Thoracic aorta (tissue), 2 donors: ENCODE measurements around the gene VGLL4. TPM values are rescaled to one million over a fixed set of nuclear protein-coding genes. Genes with fewer than 3 reads are reported as not detected.

ENCODE experiments used
- ATAC-seq: fragments of 150-250 bp; one replicate; pipeline ENCODE4 v1.8.0; 2017; ENCODE audit warnings: low read depth; ENCODE audit not compliant: insufficient number of reproducible peaks, low FRiP score
- DNase-seq: peaks from one replicate; pipeline ENCODE4 v3.0.0-alpha.2; 2020; ENCODE audit warnings: low spot score
- H3K27ac ChIP-seq, 2 donors: fragments of 200-600 bp; sonication (generic); 1 replicate in 1 of 2; 2 replicates in 1 of 2; pipeline ENCODE4 v1.5.1; 2016; ENCODE audit warnings: mild to moderate bottlenecking in 2 of 2, moderate library complexity in 2 of 2
- H3K27me3 ChIP-seq: fragments of 200-600 bp; sonication (generic); replicated peaks from 2 replicates; pipeline ENCODE4 v1.6.0; 2016; ENCODE audit warnings: mild to moderate bottlenecking; ENCODE audit not compliant: insufficient read depth
- H3K36me3 ChIP-seq: fragments of 200-600 bp; sonication (generic); one replicate; pipeline ENCODE4 v1.5.1; 2016
- H3K4me1 ChIP-seq, 2 donors: fragments of 200-600 bp; sonication (generic); 1 replicate in 1 of 2; 2 replicates in 1 of 2; pipeline versions ENCODE4 v1.5.1 to v1.6.0; 2016; ENCODE audit warnings: low read depth in 2 of 2, mild to moderate bottlenecking in 1 of 2; ENCODE audit not compliant: control insufficient read depth in 1 of 2
- H3K4me3 ChIP-seq: fragments of 200-600 bp; sonication (generic); 2 replicates; pipeline ENCODE4 v1.5.1; 2016; ENCODE audit warnings: mild to moderate bottlenecking
- H3K9me3 ChIP-seq: fragments of 200-600 bp; sonication (generic); 2 replicates; pipeline ENCODE4 v1.5.1; 2016
- total RNA-seq, 2 donors: library from RNA; depleted of rRNA; stranded (reverse); fragments of >200 nt; gene quantifications; one replicate each; pipeline versions ENCODE4 v1.1.0 to v1.2.3, GENCODE V29; 2016
- TF ChIP-seq, protein P1 (sequence below): fragments of 200-600 bp; sonication (generic); IDR thresholded peaks from one replicate; pipeline ENCODE4 v1.5.1; 2019; ENCODE audit warnings: antibody characterized with exemption

The VGLL4 gene
- total RNA-seq, 2 donors from 2014 or later, result 113 to 114 TPM

DNA sequence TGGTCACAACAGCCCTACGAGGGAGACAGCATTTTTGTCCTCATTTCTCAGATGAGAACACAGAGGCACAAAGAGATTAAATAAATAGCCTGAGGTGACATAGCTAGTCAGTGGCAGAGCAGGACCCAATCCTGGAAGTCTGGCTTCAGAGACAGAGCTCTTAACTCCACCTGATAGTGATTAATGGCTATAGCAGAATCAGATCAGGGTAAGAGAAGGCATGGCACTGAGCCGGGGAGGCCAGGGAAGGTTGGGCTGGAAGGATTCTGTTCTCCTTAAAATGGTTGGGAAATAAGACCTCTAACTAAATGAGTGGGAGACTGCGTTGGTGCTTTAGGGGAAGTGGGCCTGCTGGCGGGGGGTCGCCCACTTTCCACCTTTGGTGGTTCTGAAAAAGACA is 104.5 kb downstream of the VGLL4 start:
- no peak for DNase-seq

DNA sequence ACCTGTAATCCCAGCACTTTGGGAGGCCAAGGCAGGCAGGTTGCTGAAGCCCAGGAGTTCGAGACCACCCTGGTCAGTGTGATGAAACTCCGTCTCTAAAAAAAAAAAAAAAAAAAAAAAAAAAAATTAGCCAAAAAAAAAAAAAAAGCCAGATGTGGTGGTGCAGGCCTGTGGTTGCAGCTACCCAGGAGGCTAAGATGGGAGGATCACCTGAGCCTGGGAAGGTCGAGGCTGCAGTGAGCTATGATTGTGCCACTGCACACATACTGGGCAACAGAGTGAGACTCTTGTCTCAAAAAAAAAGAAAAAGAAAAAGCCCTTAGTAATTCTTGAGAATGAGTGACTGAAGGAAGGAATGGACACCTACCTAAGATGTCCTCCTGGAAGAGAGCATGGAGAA is 105.1 kb downstream of the VGLL4 start:
- Histone ChIP-seq H3K27ac (no peak overlapping the region), H3K9me3 (no peaks in the 10 kb centered on the region), H3K4me3 (no peak overlapping the region), H3K4me1 (peaks cover 15 to 33% of the 10 kb centered on the region in 2 donors), H3K36me3 (no peaks in the 10 kb centered on the region), H3K27me3 (no peaks in the 10 kb centered on the region)
- DNase-seq (no peak), ATAC-seq (no peak)
- TF ChIP-seq, protein P1, sequence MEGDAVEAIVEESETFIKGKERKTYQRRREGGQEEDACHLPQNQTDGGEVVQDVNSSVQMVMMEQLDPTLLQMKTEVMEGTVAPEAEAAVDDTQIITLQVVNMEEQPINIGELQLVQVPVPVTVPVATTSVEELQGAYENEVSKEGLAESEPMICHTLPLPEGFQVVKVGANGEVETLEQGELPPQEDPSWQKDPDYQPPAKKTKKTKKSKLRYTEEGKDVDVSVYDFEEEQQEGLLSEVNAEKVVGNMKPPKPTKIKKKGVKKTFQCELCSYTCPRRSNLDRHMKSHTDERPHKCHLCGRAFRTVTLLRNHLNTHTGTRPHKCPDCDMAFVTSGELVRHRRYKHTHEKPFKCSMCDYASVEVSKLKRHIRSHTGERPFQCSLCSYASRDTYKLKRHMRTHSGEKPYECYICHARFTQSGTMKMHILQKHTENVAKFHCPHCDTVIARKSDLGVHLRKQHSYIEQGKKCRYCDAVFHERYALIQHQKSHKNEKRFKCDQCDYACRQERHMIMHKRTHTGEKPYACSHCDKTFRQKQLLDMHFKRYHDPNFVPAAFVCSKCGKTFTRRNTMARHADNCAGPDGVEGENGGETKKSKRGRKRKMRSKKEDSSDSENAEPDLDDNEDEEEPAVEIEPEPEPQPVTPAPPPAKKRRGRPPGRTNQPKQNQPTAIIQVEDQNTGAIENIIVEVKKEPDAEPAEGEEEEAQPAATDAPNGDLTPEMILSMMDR, result no peak

More for the DNA sequence above, 104.5 kb downstream of the VGLL4 start:
- peaks cover 8 to 31% of the 10 kb centered on the region in 2 donors for H3K4me1 ChIP-seq
- no peaks in the 10 kb centered on the region for H3K27me3 ChIP-seq
- TF ChIP-seq, protein P1, result no peak
- H3K9me3 ChIP-seq, result no peaks in the 10 kb centered on the region
- no peaks in the 10 kb centered on the region for H3K36me3 ChIP-seq
- no peak overlapping the region for H3K27ac ChIP-seq
- ATAC-seq, result no peak
- H3K4me3 ChIP-seq, result no peak overlapping the region

DNA sequence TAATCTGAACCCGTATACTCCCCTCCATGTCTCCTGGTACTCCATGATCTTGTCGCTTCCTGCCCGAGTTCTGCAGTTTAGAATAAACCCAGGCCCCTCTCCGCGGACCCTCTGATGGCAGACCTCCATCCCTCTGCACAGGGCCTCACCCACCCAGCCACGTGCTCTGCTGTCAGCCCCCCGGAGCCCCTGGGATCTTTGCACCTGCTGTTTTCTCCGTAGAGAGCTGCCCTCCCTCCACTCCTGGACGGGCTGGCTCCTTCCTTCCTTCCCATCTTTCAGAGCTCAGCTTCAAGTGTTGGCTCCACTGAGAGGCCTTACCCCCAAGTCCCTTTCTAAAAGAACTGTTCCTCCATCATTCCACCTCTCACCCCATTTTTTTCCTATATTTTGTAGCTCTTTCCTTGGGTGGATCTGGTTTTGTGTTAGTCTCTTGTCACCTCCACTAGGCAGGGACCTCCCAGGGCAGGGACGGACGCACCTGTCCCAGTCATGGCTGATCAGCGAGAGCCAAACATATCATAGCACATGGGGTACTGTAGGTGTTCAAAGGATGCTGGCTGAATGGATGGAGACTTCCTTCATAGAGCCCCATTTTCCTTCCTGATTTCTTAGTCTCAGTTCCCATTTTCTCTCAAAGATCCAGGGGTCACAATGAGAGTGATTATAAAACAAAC is 106.6 kb downstream of the VGLL4 start:
- DNase-seq (no peak), ATAC-seq (no peak)
- Histone ChIP-seq H3K27ac (no peak overlapping the region), H3K9me3 (no peaks in the 10 kb centered on the region), H3K4me1 (peaks cover 21 to 40% of the 10 kb centered on the region in 2 donors), H3K4me3 (no peak overlapping the region), H3K36me3 (no peaks in the 10 kb centered on the region), H3K27me3 (no peaks in the 10 kb centered on the region)
- TF ChIP-seq, protein P1, result no peak

DNA sequence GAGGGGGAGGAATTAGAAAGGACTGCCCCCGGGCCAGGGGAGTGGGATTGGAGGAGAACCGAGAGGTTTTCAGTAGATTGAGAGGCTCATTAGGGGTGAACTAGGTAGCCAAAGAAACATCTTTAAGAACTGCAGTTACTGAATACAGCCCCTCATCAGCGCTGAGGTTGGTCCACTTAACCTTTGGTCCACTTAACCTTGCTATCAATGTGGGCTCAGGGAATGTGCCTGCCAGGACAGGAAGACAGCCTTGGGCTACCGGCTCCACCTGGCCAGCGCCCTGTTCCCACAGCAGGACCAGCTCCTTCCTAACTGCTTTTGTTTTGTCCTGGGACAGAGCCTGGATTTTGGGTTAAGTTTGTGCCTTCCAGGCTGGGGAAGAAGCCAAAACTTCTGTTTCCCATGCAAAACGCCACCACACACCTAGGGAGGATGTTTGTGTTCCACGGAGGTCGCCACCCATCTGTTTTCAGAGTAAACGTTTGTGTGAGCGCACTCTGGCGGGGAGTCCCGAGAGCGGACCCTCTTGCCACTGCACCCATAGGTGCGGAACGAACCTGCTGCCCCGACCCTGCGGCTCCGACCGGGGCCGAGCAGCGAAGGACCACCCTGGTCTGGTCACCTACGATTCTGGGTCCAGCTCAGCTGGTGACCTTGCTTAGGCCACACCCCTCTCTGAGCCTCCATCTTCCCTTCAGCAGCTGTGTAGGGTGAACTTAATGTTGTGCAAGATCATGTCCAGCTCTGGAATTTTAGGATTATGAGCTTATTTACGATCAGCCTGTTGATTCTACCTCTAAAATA is 107.4 kb downstream of the VGLL4 start:
- H3K4me1 ChIP-seq, result peaks cover 19 to 33% of the 10 kb centered on the region in 2 donors
- H3K36me3 ChIP-seq, result no peaks in the 10 kb centered on the region
- no peak overlapping the region for H3K4me3 ChIP-seq
- ATAC-seq (no peak), DNase-seq (no peak)
- H3K9me3 ChIP-seq, result no peaks in the 10 kb centered on the region
- no peaks in the 10 kb centered on the region for H3K27me3 ChIP-seq
- TF ChIP-seq, protein P1, result no peak
- H3K27ac ChIP-seq, result no peak overlapping the region

DNA sequence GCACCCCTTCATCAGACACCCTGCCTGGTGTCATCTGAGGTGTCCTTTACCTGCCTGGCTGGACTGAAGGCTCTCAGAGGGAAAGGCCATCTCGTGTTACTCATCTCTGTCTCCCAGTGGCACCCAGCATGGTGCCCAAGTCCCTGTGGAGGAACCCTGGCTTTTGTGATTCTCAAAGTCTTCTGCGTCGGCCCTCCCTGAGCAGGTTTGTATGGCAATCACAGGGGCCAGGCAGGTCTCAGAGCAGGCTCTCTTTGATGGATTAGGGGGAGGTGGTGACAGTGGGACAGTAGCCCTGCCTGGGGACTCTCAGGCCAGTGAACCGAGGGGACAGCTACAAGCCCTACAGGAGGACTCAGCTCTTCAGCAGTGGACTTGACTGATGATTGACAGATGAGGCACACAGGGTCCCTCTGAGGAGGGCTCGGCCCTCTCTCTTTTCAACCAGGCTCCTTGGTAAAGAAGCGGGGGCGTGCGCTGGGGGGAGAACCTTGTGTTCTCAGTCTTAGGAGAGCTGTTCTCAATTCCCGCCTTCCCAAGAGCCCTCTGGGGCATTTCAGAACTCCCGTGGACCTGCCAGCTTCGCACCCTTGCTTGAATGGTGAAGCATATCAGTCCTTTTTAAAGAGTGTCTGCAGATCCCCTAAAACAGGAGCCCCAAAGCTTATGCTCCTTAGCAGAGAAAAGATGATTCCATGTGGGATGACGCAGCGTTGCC is 108.3 kb downstream of the VGLL4 start:
- Histone ChIP-seq H3K27me3 (no peaks in the 10 kb centered on the region), H3K4me1 (peaks cover 24 to 37% of the 10 kb centered on the region in 2 donors), H3K9me3 (no peaks in the 10 kb centered on the region), H3K36me3 (no peaks in the 10 kb centered on the region), H3K4me3 (no peak overlapping the region), H3K27ac (no peak overlapping the region)
- ATAC-seq, result no peak
- TF ChIP-seq, protein P1, result no peak
- DNase-seq, result no peak
